ENCODE measurements around the gene CUL5.

CUL5 gene

DNA sequence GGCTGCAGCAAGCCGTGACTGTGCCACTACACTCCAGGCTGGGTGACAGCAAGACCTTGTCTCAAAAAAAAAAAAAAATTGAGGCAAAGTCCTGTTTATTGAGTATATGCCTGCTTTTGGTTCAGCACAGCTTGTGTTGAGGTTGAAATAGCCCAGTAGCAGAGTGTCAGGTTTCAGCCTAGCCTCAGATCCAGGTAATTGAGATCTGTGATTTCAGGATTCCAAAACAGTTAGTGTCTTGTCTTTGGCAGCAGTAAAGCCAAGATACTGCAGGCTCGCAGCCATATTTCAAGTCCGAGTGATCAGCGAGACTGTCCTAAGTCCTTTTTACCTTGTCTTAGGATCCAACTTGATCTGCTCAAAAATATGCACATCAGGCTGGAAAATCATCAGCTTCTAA, 27.0 kb downstream of the CUL5 start:
- no peak for DNase-seq
- no peak for TF ChIP-seq POLR2A (IDR thresholded peaks at IDR 0.05; ENCODE audit: low read length)
- TF ChIP-seq GATA1 (IDR thresholded peaks at IDR 0.05; ENCODE audit: low read depth, low read length) = no peak

DNA sequence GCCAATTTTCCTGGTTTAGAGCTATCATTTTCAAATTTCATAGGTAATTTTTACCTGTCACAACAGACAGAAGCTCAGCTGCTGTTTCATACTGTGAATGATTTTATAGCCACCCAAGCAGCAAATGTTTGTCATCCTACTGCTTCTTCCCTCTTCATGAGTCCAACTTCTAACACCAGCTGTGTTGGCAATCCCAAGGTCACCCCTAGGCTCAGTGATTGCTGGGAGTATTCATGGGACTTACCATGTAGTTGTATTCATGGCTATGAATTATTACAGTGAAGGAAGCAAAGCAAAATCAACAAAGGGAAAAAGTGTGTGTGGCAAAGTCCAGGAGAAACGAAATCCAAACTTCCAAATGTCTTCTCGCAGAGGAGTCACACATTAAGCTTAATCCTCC, 28.5 kb downstream of the CUL5 start:
- no peak for DNase-seq

DNA sequence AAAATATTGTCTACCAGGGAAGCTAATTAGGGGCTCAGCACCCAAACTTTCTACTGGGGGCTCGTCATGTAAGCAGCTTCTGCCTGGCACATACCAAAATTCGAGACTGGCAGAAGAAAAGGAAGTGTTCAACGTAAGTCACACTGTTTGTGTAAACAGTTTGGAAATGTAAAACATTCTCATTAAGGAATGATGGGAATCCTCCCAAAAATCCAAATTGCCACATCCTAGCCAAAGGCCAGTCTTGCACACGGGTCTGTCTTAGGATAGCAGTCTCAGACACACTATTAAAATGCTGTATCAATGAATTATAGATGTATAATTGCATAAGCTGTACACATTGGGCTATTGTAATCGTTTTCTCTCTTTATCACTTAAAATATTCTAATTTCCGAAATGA, 28.9 kb downstream of the CUL5 start:
- DNase-seq = no peak
- no peak for TF ChIP-seq GATA1 (IDR thresholded peaks at IDR 0.05; ENCODE audit: low read depth, low read length)

More for the DNA sequence above, 28.5 kb downstream of the CUL5 start:
- no peak for TF ChIP-seq POLR2A (IDR thresholded peaks at IDR 0.05; ENCODE audit: low read length)
- TF ChIP-seq GATA1 (IDR thresholded peaks at IDR 0.05; ENCODE audit: low read depth, low read length) = no peak

DNA sequence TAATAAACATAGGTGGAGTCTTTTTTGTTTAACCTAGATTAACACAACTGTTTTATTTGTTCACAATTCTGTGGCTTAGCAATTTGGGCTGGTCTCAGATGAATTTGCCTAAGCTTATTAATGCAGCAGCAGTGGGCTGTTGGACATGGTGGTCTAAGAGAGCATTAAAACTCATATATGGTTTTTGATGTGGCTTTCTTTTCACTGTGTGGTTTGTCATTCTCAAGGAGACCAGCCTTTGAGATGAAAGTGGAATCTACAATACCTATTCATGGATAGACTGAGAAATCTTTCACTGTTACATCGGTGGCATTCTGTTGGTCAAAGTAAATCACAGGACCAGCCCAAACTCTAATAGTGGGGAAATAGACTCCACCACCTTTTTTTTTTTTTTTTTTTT, 39.6 kb downstream of the CUL5 start:
- DNase-seq = no peak
- TF ChIP-seq GATA1 (IDR thresholded peaks at IDR 0.05; ENCODE audit: low read depth, low read length) (no peak), POLR2A (IDR thresholded peaks at IDR 0.05; ENCODE audit: low read length) (no peak)

DNA sequence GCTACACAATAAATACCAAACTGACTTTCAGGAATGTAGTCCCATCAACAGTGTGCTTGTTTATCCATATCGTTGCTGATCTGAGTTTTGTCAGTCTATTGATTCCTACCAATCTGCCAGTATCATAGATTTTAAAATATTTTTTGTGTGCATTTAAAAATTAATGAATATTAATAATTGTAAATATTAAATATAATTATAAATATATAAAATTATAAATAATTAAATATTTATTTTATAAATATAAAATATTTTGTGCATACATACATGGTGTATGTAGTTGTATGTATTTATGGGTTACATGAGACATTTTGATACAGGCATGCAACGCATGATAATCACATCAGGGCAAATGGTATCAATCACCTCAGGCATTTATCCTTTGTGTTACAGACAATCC, 53.6 kb downstream of the CUL5 start:
- TF ChIP-seq POLR2A (IDR thresholded peaks at IDR 0.05; ENCODE audit: low read length) (no peak), GATA1 (IDR thresholded peaks at IDR 0.05; ENCODE audit: low read depth, low read length) (no peak)
- no peak for DNase-seq

DNA sequence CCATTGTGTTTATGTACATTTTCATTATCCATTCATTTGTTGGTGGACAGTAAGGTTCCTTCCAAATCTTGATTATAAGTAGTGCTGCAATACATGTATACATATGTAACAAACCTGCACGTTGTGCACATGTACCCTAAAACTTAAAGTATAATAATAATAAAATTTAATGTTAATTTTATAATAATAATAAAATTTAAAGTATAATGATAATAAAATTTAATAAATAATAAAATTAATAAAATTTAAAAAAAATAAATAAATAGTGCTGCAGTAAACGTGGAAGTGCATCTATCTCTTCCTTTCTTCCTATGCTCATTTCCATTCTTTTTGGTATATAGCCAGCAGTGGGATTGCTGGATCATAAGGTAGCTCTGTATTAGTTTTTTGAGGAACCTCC, 54.7 kb downstream of the CUL5 start:
- no peak for DNase-seq
- TF ChIP-seq POLR2A (IDR thresholded peaks at IDR 0.05; ENCODE audit: low read length) (no peak), GATA1 (IDR thresholded peaks at IDR 0.05; ENCODE audit: low read depth, low read length) (no peak)

DNA sequence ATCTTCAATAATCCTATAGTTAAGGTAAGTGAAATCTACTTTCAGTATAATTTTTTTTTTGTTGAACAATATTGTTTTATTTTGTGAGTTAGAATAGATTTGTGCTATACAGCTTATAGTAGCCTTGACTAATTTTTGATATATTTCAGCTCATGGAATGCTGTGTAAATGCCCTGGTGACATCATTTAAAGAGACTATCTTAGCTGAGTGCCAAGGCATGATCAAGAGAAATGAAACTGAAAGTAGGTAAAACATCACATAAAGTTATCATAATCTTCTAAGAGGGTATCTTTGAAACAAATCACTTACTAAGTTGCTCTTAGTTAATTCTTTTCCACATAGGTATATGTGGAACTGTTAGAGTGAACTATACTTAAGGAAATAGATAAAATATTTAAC, 61.2 kb downstream of the CUL5 start:
- TF ChIP-seq POLR2A (IDR thresholded peaks at IDR 0.05; ENCODE audit: low read length) (no peak), GATA1 (IDR thresholded peaks at IDR 0.05; ENCODE audit: low read depth, low read length) (no peak)
- DNase-seq = peak; percentile 27 to 68

DNA sequence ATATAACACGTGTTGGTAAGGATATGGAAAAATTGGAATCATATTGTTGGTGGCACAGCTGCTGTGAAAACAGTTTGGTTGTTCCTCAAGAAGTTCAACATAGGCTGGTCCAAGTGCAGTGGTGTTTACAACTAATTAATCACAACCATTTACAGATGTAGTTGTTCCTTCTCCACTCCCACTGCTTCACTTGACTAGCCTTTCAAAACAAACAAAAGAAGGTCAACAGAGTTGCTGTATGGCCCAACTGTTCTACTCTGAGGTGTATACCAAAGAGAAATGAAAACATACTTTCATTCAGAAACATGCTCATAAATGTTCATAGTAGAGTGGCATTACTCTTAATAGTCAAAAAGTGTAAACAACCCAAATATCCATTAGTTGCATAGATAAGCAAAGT, 76.1 kb downstream of the CUL5 start:
- TF ChIP-seq GATA1 (IDR thresholded peaks at IDR 0.05; ENCODE audit: low read depth, low read length) = no peak
- TF ChIP-seq POLR2A (IDR thresholded peaks at IDR 0.05; ENCODE audit: low read length) = no peak
- no peak for DNase-seq

DNA sequence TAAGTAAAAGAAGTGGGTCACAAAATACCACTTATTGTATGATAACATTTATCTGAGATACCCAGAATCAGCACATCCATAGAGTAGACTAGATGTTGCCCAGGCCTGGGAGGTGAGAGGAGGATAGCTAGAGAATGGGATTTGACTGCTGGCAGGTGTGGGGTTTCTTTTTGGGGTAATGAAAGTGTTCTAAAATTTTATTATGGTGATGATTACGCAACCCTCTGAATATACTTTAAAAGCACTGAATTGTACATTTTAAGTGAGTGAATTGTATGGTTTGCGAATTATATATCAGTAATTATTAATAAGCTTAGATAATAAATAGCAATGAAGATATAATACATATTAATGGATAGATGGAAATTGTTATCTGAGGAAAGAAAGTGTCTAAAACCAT, 77.0 kb downstream of the CUL5 start:
- no peak for TF ChIP-seq GATA1 (IDR thresholded peaks at IDR 0.05; ENCODE audit: low read depth, low read length)
- TF ChIP-seq POLR2A (IDR thresholded peaks at IDR 0.05; ENCODE audit: low read length) = no peak
- DNase-seq = no peak

DNA sequence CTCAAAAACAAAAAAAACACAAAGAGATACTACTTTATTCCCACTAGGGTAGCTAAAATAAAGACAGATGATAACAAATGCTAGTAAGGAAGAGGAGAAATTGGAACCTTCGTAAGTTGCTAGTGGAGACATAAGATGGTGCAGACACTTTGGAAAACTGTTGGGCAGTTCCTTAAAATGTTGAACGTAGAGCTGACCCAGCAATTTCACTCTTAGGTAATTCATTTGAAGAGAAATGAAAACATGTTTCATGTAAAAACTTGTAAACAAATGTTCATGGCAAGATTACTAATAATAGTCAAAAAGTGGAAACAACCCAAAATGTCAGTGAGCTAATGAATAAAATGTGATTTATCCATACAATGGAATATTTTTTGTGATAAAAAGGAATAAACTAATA, 83.4 kb downstream of the CUL5 start:
- no peak for DNase-seq
- TF ChIP-seq POLR2A (IDR thresholded peaks at IDR 0.05; ENCODE audit: low read length) (no peak), GATA1 (IDR thresholded peaks at IDR 0.05; ENCODE audit: low read depth, low read length) (no peak)

DNA sequence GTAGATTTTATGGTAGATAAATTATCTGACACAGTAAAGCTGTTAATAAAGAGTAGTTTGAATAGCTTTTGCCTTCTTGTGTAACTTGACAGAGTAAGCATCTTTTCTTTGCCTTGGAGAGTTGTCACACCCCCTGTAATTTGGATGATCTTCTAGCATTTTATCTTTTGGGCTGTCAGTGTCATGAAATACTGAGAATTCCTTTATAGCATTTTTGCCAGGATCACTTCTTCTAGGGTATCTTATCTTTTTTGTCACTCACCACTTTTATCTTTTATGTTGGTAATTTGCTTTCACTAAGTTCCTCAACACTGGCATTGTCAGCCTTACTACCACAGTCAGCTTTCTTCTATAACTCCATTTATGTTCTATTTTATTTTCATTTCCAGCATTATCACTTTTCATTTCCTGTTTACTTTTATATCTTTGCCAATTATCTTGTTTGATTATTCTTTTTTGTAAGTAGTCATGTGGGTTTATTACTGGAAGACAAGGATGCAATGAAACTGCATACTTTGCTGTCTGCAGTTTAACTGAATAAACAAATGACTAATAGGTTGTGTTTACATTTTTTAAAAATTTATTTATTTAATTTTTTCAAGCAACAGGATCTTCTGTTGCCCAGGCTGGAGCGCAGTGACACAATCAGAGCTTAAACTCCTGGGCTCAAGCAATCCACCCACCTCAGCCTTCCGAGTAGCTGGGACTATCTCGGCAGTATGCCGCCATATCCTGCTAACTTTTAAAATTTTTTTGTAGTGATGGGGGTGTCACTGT, 84.6 kb downstream of the CUL5 start:
- peak; percentile 8 to 12 for DNase-seq
- TF ChIP-seq GATA1 (IDR thresholded peaks at IDR 0.05; ENCODE audit: low read depth, low read length) (no peak), POLR2A (IDR thresholded peaks at IDR 0.05; ENCODE audit: low read length) (no peak)

DNA sequence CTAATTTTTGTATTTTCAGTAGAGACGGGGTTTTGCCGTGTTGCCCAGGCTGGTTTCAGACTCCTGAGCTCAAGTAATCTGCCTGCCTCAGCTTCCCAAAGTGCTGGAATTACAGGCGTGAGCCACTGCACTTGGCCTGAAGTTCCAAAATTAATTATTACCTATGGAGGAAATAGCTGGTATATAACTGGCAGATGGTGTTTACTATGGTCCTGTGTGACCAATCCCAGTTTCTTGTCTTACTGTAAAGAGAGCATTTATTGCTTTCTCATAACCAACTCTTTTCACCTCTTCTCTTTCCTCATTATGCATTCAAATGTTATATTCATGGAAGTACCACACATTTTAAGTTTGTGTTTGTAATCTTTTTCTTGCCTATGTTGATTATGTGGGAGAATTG, 88.5 kb downstream of the CUL5 start:
- no peak for DNase-seq
- TF ChIP-seq GATA1 (IDR thresholded peaks at IDR 0.05; ENCODE audit: low read depth, low read length) (no peak), POLR2A (IDR thresholded peaks at IDR 0.05; ENCODE audit: low read length) (no peak)

DNA sequence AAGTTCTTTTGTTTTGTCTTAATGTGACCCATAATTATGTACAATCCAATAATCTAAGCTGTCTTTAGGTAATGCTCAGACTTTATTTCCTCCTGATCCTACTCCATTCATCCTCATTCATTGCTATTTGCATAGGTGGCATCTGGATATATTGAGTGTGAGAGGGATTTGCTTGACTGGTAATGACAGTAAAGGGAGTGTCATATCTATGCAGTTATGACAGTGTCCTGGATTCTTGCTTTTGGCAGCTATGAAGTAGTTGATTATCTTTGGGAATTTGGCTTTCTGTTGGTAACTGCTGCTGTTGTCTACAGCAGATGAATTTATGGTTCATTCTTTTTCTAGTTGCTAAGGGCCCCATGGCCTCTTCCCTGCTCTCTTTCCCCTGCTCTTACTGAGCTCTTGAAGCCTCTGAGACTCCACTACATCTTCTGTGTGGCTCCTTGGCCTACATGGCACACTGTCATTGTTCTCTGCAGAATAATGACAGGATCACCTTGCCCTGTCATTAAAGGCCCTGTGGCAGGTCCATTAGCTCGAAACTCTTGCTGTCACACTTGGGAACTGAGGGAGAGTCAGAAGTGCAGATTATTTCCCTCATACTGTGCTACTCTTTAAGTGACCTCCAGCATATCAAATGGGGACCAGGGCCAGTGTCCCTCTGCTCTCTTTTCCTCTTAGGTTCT, 92.5 kb downstream of the CUL5 start:
- TF ChIP-seq POLR2A (IDR thresholded peaks at IDR 0.05; ENCODE audit: low read length) (no peak), GATA1 (IDR thresholded peaks at IDR 0.05; ENCODE audit: low read depth, low read length) (no peak)
- no peak for DNase-seq

DNA sequence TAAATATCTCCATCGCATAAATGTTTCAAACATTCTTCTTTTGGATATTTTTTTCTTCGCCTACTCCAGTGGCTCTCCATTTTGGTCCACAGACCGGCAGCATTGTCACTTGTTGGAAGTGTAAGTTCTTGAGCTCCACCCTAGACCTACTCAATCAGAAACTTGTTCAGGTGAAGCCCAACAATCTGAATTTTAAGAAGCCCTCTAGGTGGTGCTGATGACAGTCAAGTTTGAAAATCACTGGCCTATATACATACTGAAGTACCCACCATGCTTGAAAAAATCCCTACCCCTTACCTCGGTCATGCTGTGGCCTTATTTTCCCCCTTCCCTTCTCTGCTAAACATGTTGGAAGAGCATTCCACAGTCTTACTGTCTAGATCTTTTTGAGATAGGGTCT, 102.4 kb downstream of the CUL5 start:
- TF ChIP-seq GATA1 (IDR thresholded peaks at IDR 0.05; ENCODE audit: low read depth, low read length) = no peak
- TF ChIP-seq POLR2A (IDR thresholded peaks at IDR 0.05; ENCODE audit: low read length) = no peak

DNA sequence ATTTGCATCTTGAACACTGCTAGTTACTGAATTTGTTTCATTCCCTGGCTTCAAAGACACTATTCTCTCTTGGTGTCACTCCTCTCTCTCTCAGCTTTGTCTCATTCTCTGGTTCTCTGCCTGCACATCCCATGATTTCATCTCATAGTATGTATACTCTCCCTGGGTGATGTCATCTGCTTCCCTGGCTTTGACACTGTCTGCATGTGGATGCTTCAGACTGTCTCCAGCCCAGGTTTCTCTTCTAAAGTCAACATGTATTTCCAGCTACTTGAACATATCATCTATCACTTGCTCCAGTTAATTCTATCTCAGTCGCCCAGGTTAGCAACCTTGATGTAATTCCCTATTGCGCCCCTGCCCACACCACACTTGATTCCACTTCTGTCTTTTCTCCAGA, 103.4 kb downstream of the CUL5 start:
- no peak for DNase-seq
- TF ChIP-seq GATA1 (IDR thresholded peaks at IDR 0.05; ENCODE audit: low read depth, low read length) = no peak

More for the DNA sequence above, 102.4 kb downstream of the CUL5 start:
- DNase-seq = no peak
